GM12875 (cell line): ENCODE results near the gene BAAT.
A peak's percentile ranks its signal among the peaks of the same experiment; 100 is the strongest.

ENCODE experiments used
- H3K4me3 ChIP-seq: one replicate; pipeline ENCODE4 v1.5.1; 2011; ENCODE audit warnings: low read depth, low read length, control low read depth
- CTCF ChIP-seq: IDR thresholded peaks from 2 replicates; pipeline ENCODE4 v1.5.1; 2011; ENCODE audit warnings: low read depth, mild to moderate bottlenecking, control low read depth, inconsistent platforms, low read length, moderate library complexity, borderline replicate concordance; ENCODE audit not compliant: insufficient read depth

The BAAT gene

DNA sequence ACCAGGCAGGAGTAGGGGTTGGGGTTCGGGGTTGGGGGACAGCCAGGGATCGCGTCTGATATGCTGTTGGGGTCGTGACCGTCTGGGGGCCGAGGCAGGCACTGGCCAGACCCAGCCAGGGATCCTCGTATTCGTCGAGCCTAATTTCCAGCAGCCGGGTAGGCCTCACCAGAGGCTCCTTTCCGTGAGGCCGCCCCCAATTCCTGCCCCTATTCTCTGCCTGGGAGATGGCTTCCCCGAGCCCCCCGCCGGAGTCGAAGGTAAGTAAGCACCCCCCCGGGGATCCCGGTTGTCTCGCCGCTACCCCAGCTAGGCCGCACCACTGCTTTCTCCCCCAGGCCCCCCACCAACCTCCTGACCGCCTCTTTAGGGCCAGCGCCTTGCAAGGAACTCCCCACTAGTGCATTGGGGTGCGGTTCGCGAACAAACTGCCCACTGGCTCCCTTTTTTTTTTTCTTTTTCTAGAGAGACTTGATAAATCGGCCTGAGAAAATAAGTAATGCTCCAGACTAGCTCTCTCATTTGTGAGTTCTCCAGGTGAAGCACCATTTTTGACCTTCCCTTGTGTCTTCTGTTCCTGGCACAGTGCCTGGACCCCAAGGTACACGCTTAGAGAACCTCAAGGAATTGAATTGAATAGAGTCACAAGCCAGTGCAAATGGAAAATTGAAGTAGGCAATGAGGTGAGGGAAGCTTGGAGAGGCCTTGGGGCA, 14.3 kb upstream of the BAAT start:
- H3K4me3 ChIP-seq, result peak overlapping the region; percentile 57
- TF ChIP-seq CTCF, result no peak

- H3K4me3 ChIP-seq, result peak within 1 kb of the TSS; percentile 57
- no peak for TF ChIP-seq CTCF
Observed at GRCh38 chr9:101398068-101398929, 13.5 kb upstream of the BAAT start, which contains the start of the genes MRPL50 and ZNF189. TSS of gene MRPL50 (minus strand) at chr9:101398618. CDS start at chr9:101398592, 26 bp downstream. TSS of gene ZNF189 (plus strand) at chr9:101398851. CDS start at chr9:101399157, 306 bp downstream.

DNA sequence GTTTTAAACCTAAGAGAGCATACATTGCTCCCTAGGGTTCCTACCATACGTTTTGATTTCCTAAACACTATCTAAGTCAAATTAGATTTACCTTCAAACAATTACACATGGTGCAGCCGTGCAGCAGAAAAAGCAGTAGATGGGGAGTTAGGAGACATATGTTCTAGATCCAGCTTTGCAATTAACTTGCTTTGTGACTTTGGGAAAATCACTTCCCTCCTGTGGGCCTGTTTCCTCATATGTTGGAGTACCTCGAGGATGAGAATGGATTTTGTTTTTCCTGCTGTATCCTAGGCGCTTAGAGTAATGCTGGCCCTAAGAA, 12.9 kb upstream of the BAAT start:
- TF ChIP-seq CTCF, result no peak
- H3K4me3 ChIP-seq, result peak overlapping the region; percentile 56

DNA sequence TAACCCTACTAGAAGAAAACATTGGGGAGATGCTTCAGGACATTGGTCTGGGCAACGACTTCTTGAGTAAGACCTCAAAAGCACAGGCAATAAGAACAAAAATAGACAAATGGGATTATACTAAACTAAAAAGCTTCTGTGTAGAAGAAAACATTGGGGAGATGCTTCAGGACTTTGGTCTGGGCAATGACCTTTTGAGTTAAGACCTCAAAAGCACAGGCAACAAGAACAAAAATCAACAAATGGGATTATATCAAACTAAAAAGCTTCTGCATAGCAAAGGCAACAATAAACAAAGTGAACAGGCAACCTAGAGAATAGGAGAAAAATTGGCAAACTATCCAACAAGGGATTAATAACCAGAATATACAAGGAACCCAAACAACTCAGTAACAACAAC, 9.9 kb upstream of the BAAT start:
- TF ChIP-seq CTCF, result no peak

GRCh38 chr9:101393135-101393534, 8.3 kb upstream of the BAAT start:
- TF ChIP-seq CTCF, result no peak
- H3K4me3 ChIP-seq, result no peak overlapping the region

More for the DNA sequence above, 9.9 kb upstream of the BAAT start:
- no peak overlapping the region for H3K4me3 ChIP-seq

DNA sequence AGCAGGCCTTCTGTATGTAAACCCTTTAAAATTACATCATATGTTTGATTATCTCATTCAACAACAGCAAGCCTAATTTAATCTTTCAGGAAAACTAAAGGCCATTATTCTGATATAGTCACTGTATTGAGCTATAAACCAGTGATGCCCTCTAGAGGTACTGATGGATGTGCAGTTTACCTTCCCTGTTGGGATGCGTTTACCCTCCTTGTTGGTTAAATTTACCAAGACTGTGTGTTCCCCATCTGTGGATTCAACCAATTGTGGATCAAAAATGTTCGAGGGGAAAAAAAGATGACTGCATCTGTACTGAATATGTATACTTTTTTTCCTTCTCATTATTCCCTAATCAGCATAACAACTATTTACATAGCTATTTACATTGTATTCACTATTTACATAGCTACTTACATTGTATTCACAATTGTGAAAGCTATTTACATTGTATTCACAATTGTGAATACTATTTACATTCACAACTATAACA, 3.7 kb upstream of the BAAT start:
- H3K4me3 ChIP-seq, result no peak overlapping the region
- TF ChIP-seq CTCF, result no peak
